Vagina (tissue), 2 donors: ENCODE measurements around the gene IL18RAP. TPM values are rescaled to one million over a fixed set of nuclear protein-coding genes. Genes with fewer than 3 reads are reported as not detected.
A peak's percentile ranks its signal among the peaks of the same experiment; 100 is the strongest.

Experiments used
- DNase-seq, 2 donors: peaks; one replicate each; pipeline ENCODE4 v3.0.0-alpha.2; 2017; ENCODE audit errors: extremely low spot score in 2 of 2
- H3K27ac ChIP-seq: fragments of 200-600 bp; sonication (generic); one replicate; pipeline ENCODE4 v1.5.1; 2019
- H3K27me3 ChIP-seq: fragments of 200-600 bp; sonication (generic); one replicate; pipeline ENCODE4 v1.5.1; 2019
- H3K36me3 ChIP-seq, 2 donors: fragments of 200-600 bp; sonication (generic); one replicate each; pipeline ENCODE4 v1.5.1; 2017 to 2019
- H3K4me1 ChIP-seq: fragments of 200-600 bp; sonication (generic); one replicate; pipeline ENCODE4 v1.5.1; 2019
- H3K4me3 ChIP-seq, 2 donors: fragments of 200-600 bp; sonication (generic); 1 replicate in 1 of 2; 2 replicates in 1 of 2; pipeline ENCODE4 v1.5.1; 2016 to 2019
- H3K9me3 ChIP-seq: fragments of 200-600 bp; sonication (generic); one replicate; pipeline ENCODE4 v1.5.1; 2019
- POLR2A ChIP-seq, 2 donors: fragments of 450-650 bp; IDR thresholded peaks; one replicate each; pipeline ENCODE4 v1.6.1; 2017; ENCODE audit warnings: antibody characterized with exemption in 2 of 2, mild to moderate bottlenecking in 2 of 2, moderate library complexity in 2 of 2
- POLR2AphosphoS5 ChIP-seq, 2 donors: sonication (generic); formaldehyde crosslinking; IDR thresholded peaks; one replicate each; pipeline ENCODE4 v1.9.0; 2017; ENCODE audit warnings: antibody characterized with exemption in 2 of 2, mild to moderate bottlenecking in 2 of 2, low read depth in 1 of 2; ENCODE audit not compliant: insufficient read depth in 1 of 2
- intact Hi-C: fragments of 100-400 bp; cut with DNase I; formaldehyde crosslinking; loops from one replicate; pipeline ENCODE4 v1.15.1; 2023
- total RNA-seq: library from RNA; depleted of rRNA; stranded (reverse); fragments of >200 nt; gene quantifications from one replicate; pipeline ENCODE4 v1.2.3, GENCODE V29; 2016
- TF ChIP-seq, protein P1 (sequence below), 3 experiments: fragments of 450-650 bp in 2 of 3; fragments of 200-600 bp in 1 of 3; sonication (generic) in 1 of 3; IDR thresholded peaks; one replicate each; pipeline ENCODE4 v1.5.1; 2017 to 2019; ENCODE audit warnings: antibody characterized with exemption in 3 of 3, mild to moderate bottlenecking in 2 of 3, moderate library complexity in 2 of 3

Gene IL18RAP
- total RNA-seq, 1 donor from 2014 or later: 5.9 TPM

DNA sequence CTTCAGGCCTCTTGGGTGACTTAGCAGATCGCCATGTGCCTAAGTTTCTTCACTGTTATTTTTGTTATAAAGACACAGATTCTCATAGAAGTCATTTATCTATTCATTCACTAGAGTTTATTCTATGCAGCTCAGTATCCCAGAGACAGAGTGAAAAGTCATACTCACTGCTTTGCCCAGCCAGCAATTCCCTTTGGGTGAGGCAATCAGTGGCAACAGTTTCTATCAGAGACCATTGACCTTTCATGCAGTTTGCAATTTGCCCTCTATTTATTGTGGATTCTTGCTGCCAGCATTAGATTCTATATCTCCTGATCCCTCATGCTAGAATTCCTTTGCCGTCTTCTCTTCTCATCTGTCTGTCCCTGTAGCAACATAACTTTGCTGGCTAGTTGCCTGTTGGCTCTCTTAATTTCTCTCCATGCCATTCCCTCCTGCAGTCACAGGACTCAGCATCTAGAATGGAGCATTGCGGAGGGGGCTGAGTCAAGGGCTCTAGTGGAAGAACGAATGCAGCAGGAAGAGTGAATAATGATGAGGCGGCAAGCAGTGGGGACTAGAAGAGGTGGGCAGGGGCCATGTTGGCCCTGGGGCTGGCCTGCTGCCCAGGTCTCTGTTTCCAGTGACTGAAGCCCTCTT, 62.3 kb downstream of the IL18RAP start:
- no peak for DNase-seq
- Histone ChIP-seq H3K4me1 (peaks cover 14% of the 10 kb centered on the region), H3K36me3 (no peaks in the 10 kb centered on the region), H3K27me3 (no peaks in the 10 kb centered on the region), H3K27ac (no peak overlapping the region), H3K9me3 (no peaks in the 10 kb centered on the region), H3K4me3 (no peak overlapping the region)
- intact Hi-C loops: no loop called here
- no peak for TF ChIP-seq POLR2A (IDR thresholded peaks at IDR 0.05)
- no peak for TF ChIP-seq POLR2AphosphoS5 (IDR thresholded peaks at IDR 0.05; ENCODE audit: insufficient read depth in 1 of 2, low read depth in 1 of 2)
- TF ChIP-seq, protein P1, sequence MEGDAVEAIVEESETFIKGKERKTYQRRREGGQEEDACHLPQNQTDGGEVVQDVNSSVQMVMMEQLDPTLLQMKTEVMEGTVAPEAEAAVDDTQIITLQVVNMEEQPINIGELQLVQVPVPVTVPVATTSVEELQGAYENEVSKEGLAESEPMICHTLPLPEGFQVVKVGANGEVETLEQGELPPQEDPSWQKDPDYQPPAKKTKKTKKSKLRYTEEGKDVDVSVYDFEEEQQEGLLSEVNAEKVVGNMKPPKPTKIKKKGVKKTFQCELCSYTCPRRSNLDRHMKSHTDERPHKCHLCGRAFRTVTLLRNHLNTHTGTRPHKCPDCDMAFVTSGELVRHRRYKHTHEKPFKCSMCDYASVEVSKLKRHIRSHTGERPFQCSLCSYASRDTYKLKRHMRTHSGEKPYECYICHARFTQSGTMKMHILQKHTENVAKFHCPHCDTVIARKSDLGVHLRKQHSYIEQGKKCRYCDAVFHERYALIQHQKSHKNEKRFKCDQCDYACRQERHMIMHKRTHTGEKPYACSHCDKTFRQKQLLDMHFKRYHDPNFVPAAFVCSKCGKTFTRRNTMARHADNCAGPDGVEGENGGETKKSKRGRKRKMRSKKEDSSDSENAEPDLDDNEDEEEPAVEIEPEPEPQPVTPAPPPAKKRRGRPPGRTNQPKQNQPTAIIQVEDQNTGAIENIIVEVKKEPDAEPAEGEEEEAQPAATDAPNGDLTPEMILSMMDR (IDR thresholded peaks at IDR 0.05): no peak

DNA sequence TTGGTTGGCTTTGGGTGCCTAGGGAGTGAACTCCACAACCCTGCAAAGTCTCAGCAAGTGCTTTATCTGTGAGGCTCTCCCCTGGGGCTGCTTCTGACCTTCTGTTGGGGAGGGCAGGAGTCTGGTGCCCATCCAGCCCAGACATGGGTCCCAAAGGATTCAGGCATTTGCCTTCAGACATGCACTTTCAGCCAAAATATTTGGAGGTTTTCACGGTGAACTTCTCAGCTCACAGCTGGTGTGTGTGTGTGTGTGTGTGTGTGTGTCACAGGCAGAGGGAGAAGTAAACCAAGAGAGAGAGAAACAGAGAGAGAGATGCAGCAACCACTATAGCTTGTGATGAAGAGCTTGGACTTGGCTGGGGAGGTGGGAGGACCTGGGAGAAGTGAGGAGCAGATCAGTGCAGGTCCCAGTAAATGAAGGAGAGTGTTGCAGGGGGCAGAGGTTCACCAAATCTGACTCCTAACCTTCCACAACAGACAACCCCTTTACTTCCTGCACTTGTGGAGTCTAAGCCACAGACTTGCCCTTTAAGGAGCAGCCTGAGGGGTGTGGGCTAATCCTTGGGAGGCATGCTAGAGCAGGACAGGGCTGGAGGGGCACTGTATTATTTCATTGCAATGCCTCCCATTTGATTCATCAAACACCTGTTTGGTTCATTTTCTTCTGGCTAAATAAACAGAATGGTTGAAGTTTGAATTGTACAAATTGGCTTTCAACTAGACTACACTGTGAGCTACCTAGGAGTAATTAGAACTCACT, 64.2 kb downstream of the IL18RAP start:
- Histone ChIP-seq H3K36me3 (no peaks in the 10 kb centered on the region), H3K9me3 (no peaks in the 10 kb centered on the region), H3K4me1 (peaks cover 14% of the 10 kb centered on the region), H3K4me3 (no peak overlapping the region), H3K27ac (no peak overlapping the region), H3K27me3 (no peaks in the 10 kb centered on the region)
- no peak for DNase-seq
- intact Hi-C loops: no loop called here
- TF ChIP-seq, protein P1 (IDR thresholded peaks at IDR 0.05): no peak
- TF ChIP-seq POLR2AphosphoS5 (IDR thresholded peaks at IDR 0.05; ENCODE audit: insufficient read depth in 1 of 2, low read depth in 1 of 2) (no peak), POLR2A (IDR thresholded peaks at IDR 0.05) (no peak)

DNA sequence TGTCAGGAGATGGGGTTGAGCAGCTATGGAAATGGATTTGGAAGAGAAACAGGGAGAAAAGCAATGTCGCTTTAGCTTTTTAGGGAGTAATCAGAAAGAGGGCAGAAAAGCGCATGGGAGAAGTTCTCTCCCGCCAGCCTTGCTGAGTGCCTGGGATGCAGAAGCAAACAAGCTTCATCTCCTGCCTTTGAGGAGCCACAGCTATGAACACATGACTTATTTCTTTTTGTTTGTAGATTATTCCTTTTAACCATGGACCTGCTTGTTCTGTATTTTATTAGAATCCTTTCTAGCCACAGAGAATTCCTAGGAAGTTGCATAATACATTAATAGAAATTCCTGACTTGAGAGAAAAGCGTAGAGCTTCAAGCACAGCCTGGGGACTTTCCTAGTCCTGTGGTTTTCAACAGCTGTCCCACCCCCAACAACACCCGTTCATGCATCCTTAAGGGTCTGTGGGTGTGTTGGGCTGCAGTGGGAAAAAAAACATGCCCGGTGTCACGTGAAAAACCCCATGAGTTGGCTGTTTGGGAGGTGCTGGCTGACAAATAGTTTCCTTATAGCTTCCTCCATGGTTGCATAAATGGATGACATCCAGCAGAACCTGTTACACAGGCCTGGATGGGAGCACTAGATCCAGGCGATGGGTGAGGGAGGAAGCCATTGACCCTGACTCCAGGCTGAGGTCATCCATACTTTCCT, 65.0 kb downstream of the IL18RAP start:
- H3K27ac ChIP-seq: no peak overlapping the region
- intact Hi-C loops: no loop called here
- DNase-seq: no peak

GRCh38 chr2:102489646-102490045, 66.7 kb downstream of the IL18RAP start:
- no peak for DNase-seq

More for the DNA sequence above, 65.0 kb downstream of the IL18RAP start:
- TF ChIP-seq POLR2A (IDR thresholded peaks at IDR 0.05) (no peak), POLR2AphosphoS5 (IDR thresholded peaks at IDR 0.05; ENCODE audit: insufficient read depth in 1 of 2, low read depth in 1 of 2) (peak in 1 of 2 donors; percentile 47)
- Histone ChIP-seq H3K4me3 (no peak overlapping the region), H3K27me3 (no peaks in the 10 kb centered on the region), H3K9me3 (no peaks in the 10 kb centered on the region), H3K36me3 (no peaks in the 10 kb centered on the region), H3K4me1 (peaks cover 14% of the 10 kb centered on the region)

GRCh38 chr2:102492006-102492405, 69.0 kb downstream of the IL18RAP start:
- Histone ChIP-seq H3K27ac (no peak overlapping the region), H3K9me3 (no peaks in the 10 kb centered on the region), H3K36me3 (no peaks in the 10 kb centered on the region), H3K4me1 (peaks cover 9% of the 10 kb centered on the region), H3K4me3 (no peak overlapping the region), H3K27me3 (no peaks in the 10 kb centered on the region)
- intact Hi-C loops: no loop called here
- DNase-seq: no peak
- TF ChIP-seq POLR2A (IDR thresholded peaks at IDR 0.05): no peak
- no peak for TF ChIP-seq POLR2AphosphoS5 (IDR thresholded peaks at IDR 0.05; ENCODE audit: insufficient read depth in 1 of 2, low read depth in 1 of 2)
- TF ChIP-seq, protein P1 (IDR thresholded peaks at IDR 0.05): no peak

More at GRCh38 chr2:102489646-102490045, 66.7 kb downstream of the IL18RAP start:
- H3K27me3 ChIP-seq: no peaks in the 10 kb centered on the region
- H3K4me3 ChIP-seq: no peak overlapping the region
- H3K9me3 ChIP-seq: no peaks in the 10 kb centered on the region
- no peak overlapping the region for H3K27ac ChIP-seq
- no peaks in the 10 kb centered on the region for H3K36me3 ChIP-seq
- TF ChIP-seq POLR2AphosphoS5 (IDR thresholded peaks at IDR 0.05; ENCODE audit: insufficient read depth in 1 of 2, low read depth in 1 of 2): no peak
- no peak for TF ChIP-seq POLR2A (IDR thresholded peaks at IDR 0.05)
- TF ChIP-seq, protein P1 (IDR thresholded peaks at IDR 0.05): no peak
- H3K4me1 ChIP-seq: peaks cover 14% of the 10 kb centered on the region
- intact Hi-C loops: no loop called here
